ENCODE results near the gene LTA4H.
"Not testable (repeated sequence)": the region's sequence is repeated elsewhere in the genome, so short reads cannot be mapped to it uniquely, and the experiment has no call there.

The LTA4H gene

DNA sequence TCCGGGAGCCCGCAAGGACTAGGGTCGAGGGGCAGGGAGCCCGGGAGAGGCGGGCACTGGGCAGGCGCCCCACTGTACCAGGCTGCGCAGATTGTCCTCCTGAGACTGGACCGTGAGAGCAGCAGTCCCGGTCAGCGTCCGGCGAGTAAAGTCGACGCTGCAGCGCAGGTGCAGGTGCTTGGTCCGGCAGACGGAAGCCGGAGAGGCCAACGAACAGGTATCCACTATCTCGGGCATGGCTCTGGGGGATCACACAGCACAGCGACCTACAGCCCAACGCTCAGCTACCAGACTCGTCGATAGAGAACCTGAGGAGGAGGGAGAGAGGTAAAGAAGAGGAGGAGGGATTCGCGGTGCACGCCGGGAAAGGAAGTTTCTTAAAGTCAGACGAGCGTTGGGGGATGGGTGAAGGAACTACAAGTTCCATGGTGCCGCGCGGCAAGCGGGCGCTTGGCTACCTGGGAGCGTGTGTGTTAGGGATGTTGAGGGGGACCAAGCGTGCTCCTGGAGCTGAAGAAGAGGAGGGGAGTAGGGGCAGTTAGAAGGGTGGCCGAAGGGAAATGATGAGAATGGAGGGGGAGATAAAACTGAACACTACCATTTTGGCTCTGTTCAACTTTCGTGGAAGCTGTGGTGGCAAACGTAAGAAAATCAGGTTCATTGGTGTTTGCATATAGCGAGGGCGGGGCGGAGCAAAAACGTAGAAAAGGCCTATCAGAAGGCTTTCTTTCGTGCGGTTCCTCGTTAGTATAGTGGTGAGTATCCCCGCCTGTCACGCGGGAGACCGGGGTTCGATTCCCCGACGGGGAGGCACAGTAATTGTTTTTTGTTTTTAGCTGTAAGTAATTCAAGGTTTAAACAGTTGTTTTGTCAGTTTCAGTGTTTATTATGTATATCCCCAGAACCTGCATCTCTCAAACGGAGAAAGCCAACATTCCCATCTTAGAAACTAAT lies at the start of gene LTA4H:
Gene LTA4H (minus strand): TSS at position 305 of the 954 bp plus-strand sequence. CDS start 68 bp downstream, at position 237.
- DNase-seq (ENCODE audit: low spot score), result peak; percentile 96

DNA sequence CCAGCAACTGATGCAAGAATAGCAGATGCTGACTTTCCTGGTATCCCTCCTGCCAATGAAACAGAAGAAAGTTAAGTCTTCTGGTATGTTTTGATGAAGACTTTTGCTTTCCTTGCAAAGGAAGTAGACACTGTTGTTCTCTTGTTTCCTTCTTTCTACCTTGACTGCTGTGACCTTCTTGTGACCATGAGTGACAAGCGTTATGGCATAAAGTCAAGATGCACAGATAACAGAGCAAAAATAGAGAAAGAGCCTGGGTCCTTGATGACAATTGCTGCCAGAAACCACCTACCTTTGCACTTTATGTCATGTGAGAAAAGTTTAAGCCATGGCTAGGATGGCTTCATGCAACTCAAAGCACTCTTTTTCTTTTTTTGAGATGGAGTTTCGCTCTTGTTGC lies 49.2 kb upstream of the LTA4H start:
- DNase-seq (ENCODE audit: low spot score), result no peak

DNA sequence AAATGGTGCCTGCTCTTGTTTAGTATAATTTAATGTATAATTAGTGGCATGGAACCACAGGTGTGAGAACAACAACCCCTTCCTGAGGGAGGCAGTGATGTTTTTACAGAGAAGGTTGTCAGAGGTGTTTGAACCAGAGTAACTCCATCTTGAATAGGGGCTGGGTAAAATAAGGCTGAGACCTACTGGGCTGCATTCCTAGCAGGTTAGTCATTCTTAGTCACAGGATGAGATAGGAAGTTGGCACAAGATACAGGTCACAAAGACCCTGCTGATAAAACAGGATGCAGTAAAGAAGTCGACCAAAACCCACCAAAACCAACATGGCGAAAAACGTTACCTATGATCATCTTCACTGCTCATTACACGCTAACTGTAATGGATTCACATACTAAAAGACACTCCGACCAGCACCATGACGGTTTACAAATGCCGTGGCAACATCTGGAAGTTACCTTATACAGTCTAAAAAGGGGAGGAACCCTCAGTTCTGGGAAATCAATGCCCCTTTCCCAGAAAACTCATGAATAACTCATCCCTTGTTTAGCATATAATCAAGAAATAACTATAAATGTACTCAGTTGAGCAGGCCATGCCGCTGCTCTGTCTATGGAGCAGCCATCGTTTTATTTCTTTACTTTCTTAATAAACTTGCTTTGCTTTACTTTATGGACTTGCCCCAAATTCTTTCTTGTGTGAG lies 47.8 kb upstream of the LTA4H start:
- DNase-seq (ENCODE audit: low spot score), result no peak

DNA sequence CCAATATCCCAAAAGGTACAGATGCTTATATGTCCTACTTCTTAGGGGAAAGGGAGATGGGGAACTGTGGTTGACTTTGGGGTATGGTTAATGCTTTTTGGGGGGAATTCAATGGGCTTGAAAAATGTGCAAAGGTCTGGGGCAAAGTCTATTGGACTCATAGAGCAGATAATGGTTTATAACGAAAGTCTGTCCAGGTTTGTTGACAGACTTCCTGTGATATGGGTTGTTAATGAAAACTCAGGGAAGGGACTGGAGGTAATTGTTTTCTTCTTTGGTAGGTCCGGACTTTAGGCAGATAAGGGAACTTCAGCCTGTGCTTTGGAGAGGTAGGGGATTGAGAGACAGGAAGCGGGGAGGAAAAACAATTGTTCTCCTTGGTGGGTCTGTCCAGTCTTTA lies 46.2 kb upstream of the LTA4H start:
- no peak for DNase-seq (ENCODE audit: low spot score)

DNA sequence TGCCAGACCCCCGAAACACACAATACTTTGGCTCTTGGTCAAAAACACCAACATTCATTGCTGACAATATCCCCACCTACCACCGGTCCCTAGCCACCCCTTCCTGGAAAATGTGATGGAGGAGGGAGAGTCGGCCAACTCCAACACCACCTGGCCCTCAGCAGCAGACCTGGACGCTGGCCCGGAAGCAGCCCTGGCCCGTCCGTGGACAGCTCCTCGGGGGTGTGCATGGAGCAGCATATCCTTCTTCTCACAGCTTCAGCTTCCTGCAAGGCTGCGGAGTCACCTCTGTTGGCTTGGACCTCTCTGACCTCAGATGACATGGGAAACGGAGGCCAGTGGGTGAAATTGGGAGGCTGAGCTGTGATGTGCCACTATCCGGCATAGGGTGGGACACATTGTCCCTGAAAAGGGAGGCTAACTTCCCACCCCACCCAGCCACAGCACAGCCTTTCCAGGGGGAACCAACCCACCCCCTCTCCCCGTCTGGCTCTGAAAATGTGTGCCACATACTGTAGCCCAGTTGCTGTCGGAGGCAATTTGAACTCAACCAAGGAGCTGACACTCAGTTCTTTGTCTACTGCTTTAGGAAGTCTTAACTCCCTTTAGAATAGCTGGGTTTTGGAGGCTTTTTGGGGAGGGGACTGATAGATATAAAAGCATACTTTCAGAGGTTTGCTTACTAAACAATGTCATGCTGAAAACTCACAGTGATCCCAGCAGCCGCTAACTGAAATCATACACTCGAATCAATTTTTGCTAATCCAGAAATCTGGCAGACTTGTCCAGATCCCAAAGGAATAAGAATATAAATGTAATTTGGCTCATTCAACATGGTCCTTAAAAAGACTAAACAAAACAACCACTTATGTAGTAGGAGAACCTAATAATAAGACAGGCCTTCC lies 43.1 kb upstream of the LTA4H start:
- DNase-seq (ENCODE audit: low spot score), result no peak

DNA sequence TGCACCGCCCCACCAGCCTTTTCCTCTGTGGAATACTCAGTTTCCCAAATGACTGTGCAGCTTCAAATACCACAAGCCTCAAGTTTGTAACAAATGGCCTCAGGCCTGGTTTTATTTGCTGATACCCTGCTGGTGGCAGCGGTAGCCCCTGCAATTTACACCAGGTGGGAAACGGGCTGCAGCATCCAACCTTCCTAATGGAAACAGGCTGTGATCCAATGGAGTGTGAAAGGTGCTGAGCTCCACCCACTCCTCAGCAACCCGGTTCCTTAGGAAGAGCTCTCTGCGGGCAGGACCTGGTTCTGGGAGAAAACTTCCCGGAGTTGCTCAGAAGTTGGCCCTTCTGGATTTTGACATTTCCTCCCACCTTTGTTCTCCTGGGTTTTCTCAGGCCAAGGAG lies 41.7 kb upstream of the LTA4H start:
- no peak for DNase-seq (ENCODE audit: low spot score)

DNA sequence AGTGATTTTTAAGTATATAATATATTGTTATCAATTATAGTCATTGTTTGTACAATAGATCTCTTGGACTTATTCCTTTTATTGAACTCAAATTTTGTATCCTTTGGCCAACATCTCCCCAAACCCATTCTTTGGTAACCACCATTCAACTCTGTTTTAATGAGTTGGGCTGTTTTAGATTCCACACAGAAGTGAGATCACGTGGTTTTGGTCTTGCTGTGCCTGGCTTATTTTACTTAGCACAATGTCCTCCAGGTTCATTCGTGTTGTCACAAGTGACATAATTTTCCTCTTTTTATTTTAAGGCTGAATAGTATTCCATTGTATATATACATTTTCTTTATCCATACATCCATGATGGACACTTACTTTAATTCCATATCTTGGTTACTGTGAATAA lies 40.2 kb upstream of the LTA4H start:
- no peak for DNase-seq (ENCODE audit: low spot score)

DNA sequence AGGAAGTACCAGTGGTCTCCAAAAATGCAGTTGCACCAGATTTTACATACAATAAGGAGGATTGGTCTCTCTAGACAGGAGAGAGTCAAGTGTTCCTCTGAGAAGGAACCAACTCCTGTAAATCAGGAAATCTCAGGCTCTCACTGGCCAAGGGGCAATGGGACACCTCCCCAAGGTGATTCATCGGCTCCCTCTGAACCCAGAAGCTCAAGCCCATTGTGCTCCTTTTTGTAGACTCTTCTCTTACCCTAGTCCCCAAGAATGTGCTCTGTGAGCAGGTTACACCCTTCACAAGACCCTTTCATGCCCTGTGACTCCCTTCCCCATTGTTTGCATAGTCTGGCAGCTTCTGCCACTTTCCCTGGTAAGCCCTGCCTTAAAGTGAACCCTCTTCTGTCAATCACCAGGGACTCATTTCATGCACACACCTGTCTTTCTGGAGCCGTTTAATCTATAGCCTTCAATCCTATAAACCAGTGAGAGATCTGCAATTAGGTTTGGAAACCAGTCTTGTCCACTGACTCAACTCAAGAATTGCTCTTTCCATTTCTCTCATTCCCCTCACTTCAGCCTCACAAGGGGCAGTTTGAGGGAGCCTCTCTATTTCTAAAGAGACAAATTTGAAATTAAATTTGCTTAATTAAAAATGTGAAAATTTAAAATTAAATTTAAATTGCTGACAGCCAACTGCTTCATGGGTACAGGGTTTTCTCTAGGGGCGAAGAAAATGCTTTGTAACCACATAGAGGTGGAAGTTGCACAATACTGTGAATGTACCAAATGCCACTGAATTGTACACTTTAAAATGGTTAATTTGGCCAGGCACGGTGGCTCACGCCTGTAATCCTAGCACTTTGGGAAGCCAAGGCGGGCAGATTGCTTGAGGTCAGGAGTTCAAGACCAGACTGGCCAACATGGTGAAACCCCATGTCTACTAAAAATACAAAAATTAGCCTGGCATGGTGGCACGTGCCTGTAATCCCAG lies 38.3 kb upstream of the LTA4H start:
- DNase-seq (ENCODE audit: low spot score), result no peak

DNA sequence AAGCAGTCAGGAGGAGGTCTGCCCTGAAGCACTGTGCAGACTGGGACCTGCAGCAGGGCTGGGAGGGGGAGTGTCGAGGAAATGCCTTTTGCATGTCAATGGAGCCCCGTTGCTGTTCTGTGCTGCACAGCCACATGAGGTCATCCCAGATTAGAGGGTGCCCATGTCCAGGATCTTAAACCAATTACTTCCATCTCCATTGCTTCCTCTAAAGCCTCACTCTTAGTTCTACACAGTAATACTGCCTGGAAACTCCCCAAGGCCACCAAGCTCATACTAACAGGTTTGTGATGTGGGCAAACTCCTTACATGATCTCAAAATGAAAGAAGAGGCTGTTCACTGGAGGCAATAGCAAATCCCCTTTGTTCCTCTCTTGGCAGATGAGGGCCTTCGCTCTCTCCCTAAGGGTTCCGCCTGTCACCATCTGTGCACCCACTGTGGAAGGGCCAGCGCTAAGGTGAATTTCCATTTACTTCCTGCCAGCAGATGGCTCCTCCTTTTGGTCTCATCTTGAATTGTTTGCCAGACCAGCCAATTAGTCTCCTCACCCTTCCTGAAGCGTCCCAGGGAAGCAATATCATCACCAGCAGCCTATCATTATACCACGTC lies 35.4 kb upstream of the LTA4H start:
- DNase-seq (ENCODE audit: low spot score), result no peak

DNA sequence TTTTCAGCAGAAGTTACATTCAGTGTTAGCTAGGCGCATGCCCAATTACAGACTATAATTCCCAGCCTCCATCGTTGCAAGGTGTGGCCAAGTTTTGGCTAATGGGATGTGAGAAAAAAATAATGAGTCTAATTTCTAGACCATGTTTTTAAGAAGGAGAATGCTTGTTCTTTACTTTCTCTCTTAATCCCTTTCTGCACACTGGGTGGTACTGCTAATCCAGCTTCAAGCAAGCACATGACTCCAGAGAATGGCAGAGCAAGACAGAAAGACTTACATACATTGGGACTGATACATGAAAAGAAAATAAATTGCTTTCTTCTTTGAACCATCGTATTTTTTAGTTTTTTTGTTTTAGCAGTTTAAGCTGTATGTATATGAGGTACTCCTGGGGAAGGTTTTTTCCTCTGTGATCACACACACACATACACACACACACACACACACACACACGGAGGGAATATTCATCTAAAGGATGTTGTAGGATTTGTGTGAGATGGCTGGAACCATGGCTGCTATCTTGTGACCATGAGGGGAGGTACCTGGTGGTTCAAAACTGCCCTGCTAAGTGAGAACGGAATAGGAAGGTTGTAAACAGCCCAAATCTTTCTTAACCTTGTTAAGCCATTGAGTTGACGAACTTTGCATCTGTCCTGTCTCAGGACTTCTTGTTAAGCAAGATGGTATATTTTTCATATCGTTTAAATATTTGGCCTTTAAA lies 34.3 kb upstream of the LTA4H start:
- no peak for DNase-seq (ENCODE audit: low spot score)

DNA sequence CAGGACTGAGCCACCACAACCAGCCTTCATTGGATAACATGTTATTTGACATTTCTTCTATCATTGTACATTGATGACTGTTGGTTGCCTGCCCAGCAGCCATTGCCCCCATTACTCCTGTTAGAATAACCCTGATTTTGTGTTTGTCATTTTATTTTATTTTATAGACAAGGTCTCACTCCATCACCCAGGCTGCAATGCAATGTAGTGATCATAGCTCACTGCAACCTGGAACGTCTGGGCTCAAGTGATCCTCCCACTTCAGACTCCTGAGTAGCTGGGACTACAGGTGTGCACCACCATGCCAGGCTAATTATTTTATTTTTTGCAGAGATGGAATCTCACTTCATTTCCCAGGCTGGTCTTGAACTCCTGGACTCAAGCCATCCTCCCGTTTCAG lies 33.2 kb upstream of the LTA4H start:
- no peak for DNase-seq (ENCODE audit: low spot score)

DNA sequence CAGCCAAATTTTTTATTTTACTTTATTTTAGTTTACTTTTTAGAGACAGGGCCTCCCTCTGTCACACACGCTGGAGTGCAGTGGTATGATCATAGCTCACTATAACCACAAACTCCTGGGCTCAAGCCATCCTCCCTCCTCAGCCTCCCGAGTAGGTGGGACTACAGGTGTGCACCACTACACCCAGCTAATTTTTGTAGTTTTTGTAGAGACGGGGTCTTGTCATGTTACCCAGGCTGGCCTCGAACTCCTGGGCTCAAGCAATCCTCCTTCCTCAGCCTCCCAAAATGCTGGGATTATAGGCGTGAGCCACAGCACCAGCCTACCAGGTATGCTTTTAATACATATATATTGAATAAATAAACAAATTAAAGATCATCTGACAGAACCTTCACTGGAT lies 32.7 kb upstream of the LTA4H start:
- DNase-seq (ENCODE audit: low spot score), result no peak

DNA sequence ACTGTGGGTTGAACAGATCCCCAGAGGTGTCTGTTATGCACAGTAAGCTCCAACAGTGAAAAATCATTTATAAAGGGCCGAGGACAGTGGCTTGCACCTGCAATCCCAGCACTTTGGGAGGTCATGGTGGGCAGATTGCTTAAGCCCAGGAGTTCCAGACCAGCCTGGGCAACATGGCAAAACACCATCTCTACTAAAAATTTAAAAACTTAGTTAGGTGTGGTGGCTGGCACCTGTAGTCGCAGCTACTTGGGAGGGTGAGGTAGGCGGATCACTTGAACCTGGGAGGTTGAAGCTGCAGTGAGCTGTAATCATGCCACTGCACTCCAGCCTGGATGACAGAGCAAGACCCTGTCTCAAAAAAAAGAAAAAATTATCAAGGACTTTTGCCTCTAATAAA lies 30.4 kb upstream of the LTA4H start:
- DNase-seq (ENCODE audit: low spot score), result not testable (repeated sequence)

DNA sequence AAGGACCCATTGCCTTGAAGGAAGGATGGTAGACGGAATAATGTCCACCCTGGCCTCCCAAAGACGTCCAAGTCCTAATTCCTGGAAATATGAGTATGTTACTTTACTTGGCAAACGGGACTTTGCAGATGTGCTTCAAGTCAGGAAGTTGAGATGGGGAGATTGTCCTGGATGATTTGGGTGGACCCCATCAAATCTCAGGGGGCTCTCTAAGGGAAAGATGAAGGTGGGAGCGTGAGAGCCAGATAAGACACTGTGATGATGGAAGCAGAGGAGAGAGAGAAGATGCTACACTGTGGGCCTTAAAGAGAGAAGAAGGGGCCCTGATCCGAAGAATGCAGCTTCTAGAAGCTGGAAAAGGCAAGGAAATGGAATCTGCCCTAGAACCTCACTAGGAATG lies 29.6 kb upstream of the LTA4H start:
- DNase-seq (ENCODE audit: low spot score), result no peak

DNA sequence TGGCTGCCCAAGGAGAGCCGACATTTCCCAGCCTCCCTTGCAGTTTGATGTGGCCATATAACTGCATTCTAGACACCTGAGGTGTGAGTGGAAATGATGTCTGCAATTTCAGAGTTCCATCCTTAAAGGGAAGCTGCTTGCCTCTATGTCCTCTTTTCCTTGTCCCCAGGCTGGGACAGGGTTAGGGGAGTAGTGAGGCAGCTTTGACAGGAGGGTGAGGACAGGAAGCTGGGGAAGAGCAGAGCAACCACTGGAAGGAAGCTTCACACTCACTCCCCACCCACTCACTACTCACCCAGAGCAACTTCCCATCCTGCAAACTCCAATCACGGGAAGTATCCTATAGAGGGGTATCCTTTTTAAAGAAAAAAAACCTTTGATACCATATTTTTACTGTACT lies 28.9 kb upstream of the LTA4H start:
- no peak for DNase-seq (ENCODE audit: low spot score)

DNA sequence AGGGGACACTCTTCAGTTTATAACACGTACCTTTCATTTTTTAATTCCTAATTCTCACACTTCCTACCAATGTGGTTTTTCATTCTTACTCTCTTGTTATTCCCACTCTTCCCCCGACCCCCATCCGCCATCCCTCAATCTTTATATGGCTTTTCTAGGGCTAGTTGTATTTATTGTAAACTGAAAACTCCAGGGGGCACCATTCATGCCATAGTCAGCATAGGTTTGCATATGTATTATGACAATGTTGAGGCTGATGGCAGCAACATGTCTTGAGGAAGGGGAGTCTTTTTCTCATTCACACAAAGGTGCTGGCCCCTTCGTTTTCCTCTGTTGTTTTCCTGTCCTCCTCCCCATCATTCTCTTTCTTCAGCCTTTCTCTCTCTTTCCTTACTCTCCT lies 27.7 kb upstream of the LTA4H start:
- DNase-seq (ENCODE audit: low spot score), result peak; percentile 33

DNA sequence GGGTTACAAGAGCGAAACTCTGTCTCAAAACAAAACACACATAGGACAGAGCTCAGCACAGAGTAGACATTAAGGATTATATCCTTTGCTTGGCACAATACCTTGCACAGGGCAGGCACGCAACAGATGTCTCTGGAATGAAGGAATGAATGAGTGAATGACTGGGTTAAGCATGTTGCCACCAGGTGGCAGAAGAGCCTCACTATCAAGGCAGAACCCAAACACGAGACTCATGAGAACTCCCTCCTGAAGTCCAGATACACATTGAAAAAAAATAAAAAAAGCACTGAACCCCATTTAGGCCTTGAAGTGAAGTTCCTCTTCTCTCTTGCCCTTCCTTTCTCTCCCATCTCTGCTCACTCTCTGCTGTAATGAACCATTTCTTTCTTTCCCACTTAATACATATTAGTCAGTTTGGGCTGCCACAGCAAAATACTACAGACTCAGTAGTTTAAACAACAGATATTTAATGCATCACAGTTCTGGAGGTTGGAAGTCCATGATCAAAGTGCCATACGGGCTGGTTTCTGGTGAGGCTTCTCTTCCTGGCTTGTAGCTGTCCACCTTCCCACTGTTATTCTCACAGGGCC lies 26.6 kb upstream of the LTA4H start:
- DNase-seq (ENCODE audit: low spot score), result peak; percentile 81

DNA sequence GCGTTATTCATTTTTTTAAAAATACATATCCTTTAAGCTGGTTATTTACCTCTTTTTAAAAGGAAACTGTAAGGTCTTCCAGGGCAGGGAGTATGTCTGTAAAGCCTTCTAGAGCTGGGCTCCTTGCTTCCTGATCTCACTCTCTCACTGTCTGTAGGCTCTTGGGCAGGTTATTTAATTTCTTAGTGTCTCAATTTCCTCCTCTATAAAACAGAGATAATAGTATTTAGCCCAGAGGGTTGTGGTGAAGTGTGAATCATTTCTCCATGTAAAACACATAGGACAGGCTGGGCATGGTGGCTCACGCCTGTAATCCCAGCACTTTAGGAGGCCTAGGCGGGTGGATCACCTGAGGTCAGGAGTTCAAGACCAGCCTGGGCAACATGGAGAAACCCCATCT lies 25.9 kb upstream of the LTA4H start:
- no peak for DNase-seq (ENCODE audit: low spot score)

DNA sequence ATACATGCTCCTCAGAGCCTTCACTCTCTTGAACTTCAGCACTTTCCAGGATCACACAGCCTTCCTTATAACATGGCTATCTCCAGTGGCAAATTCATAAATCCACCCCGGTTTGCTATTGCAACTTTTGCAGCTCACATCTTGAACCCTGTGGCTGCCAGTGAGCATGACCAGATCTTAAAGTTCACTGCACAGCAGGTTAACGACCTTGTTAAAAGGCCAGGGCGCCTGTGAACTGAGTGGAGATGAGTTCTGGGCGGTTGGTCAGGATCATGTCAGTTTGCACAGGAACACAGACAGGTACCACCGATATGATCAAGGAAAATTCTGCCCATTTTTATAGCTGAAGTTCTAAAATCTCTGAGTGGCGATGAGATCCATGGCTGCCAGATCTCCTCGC lies 24.7 kb upstream of the LTA4H start:
- DNase-seq (ENCODE audit: low spot score), result no peak

All from CD4-positive, alpha-beta T cell treated with Interleukin-15 for 4 hours (primary cell).